IPS-18a (cell line): Measurements from ENCODE around the gene WASF2.
"Not testable (repeated sequence)": the region's sequence is repeated elsewhere in the genome, so short reads cannot be mapped to it uniquely, and the experiment has no call there.

Experiments used
- H3K27ac ChIP-seq: one replicate; pipeline ENCODE4 v1.5.1; 2013; ENCODE audit warnings: low read length
- H3K27me3 ChIP-seq: one replicate; pipeline ENCODE4 v1.6.1; 2013; ENCODE audit warnings: mild to moderate bottlenecking, low read length; ENCODE audit not compliant: control insufficient read depth, insufficient read depth
- H3K36me3 ChIP-seq: one replicate; pipeline ENCODE4 v1.6.1; 2013; ENCODE audit warnings: low read depth, low read length; ENCODE audit not compliant: control insufficient read depth
- H3K4me1 ChIP-seq: one replicate; pipeline ENCODE4 v1.6.1; 2013; ENCODE audit warnings: low read depth, low read length; ENCODE audit not compliant: control insufficient read depth
- H3K4me3 ChIP-seq: one replicate; pipeline ENCODE4 v1.5.1; 2013; ENCODE audit warnings: low read length
- H3K9ac ChIP-seq: one replicate; pipeline ENCODE4 v1.6.1; 2013; ENCODE audit warnings: mild to moderate bottlenecking, low read length, moderate library complexity
- H3K9me3 ChIP-seq: one replicate; pipeline ENCODE4 v1.6.1; 2013; ENCODE audit warnings: low read depth, low read length; ENCODE audit not compliant: control insufficient read depth

Gene WASF2

DNA sequence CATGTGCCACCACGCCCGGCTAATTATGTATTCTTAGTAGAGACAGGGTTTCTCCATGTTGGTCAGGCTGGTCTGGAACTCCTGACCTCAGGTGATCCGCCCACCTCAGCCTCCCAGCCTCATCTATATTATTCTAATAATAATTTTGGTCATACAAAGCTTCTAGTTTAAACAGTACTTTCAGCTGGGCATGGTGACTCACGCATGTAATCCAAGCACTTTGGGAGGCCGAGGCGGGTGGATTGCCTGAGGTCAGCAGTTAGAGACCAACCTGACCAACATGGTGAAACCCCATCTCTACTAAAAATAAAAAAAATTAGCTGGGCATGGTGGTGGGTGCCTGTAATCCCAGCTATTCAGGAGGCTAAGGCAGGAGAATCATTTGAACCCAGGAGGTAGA is 26.1 kb downstream of the WASF2 start:
- not testable (repeated sequence) for H3K27me3 ChIP-seq, H3K4me1 ChIP-seq, H3K27ac ChIP-seq, H3K4me3 ChIP-seq, H3K9ac ChIP-seq, H3K36me3 ChIP-seq, H3K9me3 ChIP-seq

DNA sequence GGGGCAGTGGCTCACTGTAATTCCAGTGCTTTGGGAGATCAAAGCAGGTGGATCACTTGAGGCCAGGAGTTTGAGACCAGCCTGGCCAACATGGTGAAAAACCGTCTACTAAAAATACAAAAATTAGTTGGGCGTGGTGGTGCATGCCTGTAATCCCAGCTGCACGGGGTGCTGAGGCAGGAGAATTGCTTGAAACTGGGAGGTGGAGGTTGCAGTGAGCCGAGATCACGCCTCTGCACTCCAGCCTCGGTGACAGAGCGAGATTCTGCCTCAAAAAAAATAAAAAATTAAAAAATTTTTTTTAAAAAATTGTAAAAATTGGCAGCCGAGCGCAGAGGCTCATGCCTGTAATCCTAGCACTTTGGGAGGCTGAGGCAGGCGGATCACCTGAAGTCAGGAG is 31.4 kb downstream of the WASF2 start:
- H3K27ac ChIP-seq, H3K9me3 ChIP-seq, H3K27me3 ChIP-seq, H3K9ac ChIP-seq, H3K4me1 ChIP-seq, H3K36me3 ChIP-seq, H3K4me3 ChIP-seq: not testable (repeated sequence)

DNA sequence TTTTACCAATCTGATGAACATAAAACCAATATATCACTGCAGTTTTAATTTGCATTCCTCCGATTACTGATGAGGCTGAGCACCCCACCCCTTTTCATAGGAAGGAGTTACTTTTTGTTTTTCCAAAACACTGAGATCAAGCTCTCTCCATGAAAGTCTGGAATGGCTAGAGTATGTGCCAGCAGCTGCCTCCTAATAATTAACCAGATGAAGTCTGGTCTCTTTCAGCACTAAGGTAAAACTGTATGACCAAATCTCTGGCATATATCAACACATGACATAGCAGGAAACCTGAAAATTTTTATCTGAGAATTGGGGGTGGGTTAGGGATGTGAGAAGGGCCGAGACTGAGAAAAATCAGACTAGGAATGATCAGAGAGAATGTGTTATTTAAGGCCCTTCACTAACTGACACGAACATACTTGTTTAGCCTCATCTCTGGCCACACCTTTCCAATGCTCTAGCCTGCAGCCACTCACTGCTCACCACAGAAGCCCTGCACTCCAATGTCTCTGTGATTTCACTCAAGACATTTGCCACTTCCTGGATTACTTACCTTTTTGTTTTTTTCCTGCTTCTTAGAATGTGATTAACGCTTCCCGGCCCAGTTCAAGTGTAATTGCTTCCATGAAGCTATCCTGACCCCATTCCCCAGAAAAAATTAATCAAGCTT is 34.7 kb downstream of the WASF2 start:
- H3K4me3 ChIP-seq = no peak overlapping the region
- H3K36me3 ChIP-seq = no peaks in the 10 kb centered on the region
- H3K9me3 ChIP-seq = no peaks in the 10 kb centered on the region
- peaks cover 5% of the 10 kb centered on the region for H3K4me1 ChIP-seq
- H3K27me3 ChIP-seq = no peaks in the 10 kb centered on the region
- H3K9ac ChIP-seq = no peak overlapping the region
- H3K27ac ChIP-seq = no peak overlapping the region

DNA sequence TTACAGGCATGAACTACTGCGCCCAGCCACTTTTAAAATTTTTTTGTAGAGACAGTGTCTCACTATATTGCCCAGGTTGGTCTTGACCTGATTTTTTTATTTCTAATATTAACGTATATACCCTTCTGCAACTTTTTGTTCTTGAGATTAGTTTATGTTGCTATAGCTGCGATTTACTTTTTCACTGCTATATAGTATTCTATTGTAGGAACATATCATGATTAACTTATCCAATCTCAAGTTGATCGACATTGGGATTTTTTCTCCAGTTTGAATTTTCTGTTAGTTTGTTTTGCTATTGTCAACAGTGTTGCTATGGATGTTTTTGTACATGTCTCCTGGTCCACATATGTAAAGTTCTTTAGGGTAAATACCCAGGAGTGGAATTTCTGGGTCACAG is 35.4 kb downstream of the WASF2 start:
- H3K27ac ChIP-seq = no peak overlapping the region
- no peaks in the 10 kb centered on the region for H3K36me3 ChIP-seq

DNA sequence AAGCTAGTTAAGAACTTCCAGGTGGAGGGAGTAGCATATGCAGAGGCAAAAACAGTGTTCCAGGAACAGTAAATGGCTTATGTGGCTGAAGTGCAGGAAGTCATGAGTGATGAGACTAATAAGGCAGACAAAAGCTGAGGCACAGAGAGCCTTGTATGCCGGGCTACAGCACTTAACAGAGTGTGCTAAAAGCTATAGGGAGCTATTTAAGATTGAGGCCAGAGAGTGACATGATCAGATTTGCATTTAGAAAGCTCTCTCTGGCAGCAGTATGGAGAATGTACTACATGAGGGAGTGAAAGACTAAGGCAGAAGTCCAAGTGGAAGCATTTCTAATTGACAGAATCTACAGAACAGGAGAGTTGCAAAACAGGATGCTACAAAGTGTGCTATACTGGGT is 38.6 kb downstream of the WASF2 start:
- Histone ChIP-seq H3K27ac (no peak overlapping the region), H3K9ac (no peak overlapping the region)

More for the DNA sequence above, 35.4 kb downstream of the WASF2 start:
- Histone ChIP-seq H3K9me3 (no peaks in the 10 kb centered on the region), H3K4me3 (no peak overlapping the region), H3K27me3 (no peaks in the 10 kb centered on the region), H3K9ac (no peak overlapping the region), H3K4me1 (peaks cover 5% of the 10 kb centered on the region)

DNA sequence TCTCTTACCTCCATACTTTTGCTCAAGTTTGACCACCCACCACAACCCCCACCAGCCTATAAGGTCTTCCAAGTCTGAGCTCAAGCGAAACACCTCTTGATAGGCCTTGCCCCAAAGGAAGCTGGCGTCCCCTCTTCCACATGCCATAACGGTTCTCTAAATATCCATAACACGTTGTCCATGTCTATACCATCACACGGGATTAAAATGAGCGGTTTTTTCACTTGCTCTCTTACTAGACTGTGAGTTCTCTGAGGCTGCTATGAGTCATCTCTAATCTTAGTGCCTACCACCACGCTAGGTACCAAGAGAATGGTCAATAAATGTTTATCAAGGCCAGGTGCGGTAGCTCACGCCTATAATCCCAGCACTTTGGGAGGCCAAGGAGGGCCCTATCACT is 41.0 kb downstream of the WASF2 start:
- H3K4me1 ChIP-seq = peaks cover 5% of the 10 kb centered on the region
- no peaks in the 10 kb centered on the region for H3K36me3 ChIP-seq
- H3K4me3 ChIP-seq = no peak overlapping the region
- no peak overlapping the region for H3K27ac ChIP-seq
- H3K27me3 ChIP-seq = no peaks in the 10 kb centered on the region
- no peaks in the 10 kb centered on the region for H3K9me3 ChIP-seq
- H3K9ac ChIP-seq = no peak overlapping the region

More for the DNA sequence above, 38.6 kb downstream of the WASF2 start:
- H3K4me3 ChIP-seq = no peak overlapping the region
- H3K9me3 ChIP-seq = no peaks in the 10 kb centered on the region
- H3K36me3 ChIP-seq = no peaks in the 10 kb centered on the region
- peaks cover 5% of the 10 kb centered on the region for H3K4me1 ChIP-seq
- no peaks in the 10 kb centered on the region for H3K27me3 ChIP-seq

DNA sequence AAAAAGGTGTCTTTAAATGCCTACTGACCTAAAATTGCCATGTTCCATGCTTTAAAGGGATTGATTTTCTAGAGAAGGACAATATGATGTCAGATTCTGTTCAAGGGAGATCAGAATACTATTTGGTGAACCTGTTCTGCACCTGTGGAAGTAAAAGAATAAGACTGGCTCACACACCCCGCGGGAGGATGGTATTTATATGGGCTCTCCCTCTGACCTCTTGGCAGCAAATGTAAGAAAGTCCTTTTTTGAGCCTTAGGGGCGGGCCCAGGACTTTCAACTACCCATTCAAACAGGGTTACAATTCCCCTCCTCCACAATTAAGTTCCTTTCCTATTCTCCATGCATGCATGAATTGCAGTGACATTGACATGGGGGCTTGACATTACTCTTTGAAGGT is 42.1 kb downstream of the WASF2 start:
- Histone ChIP-seq H3K27ac (no peak overlapping the region), H3K27me3 (no peaks in the 10 kb centered on the region), H3K4me1 (peaks cover 5% of the 10 kb centered on the region), H3K9ac (no peak overlapping the region), H3K4me3 (no peak overlapping the region), H3K9me3 (no peaks in the 10 kb centered on the region), H3K36me3 (no peaks in the 10 kb centered on the region)

DNA sequence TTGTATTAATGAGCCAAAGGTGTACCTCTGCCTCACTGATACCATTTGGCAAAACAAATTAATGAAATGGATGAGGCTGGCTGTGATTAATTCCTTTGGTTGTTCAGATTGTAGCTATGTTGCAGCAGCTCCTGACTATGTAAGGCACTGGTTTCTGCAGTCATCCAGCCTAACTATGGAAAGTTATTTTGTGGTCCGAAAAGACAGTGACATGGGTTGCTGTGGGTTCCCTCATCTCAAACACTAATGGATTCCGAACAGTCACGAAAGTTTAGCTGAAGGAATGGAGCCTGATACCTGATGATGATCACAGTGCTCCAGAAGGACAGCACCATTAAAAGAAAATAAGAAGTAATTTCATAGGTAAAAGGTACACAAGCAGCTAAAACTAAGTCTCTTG is 42.6 kb downstream of the WASF2 start:
- Histone ChIP-seq H3K4me1 (peaks cover 5% of the 10 kb centered on the region), H3K27ac (no peak overlapping the region), H3K27me3 (no peaks in the 10 kb centered on the region), H3K9ac (no peak overlapping the region), H3K4me3 (no peak overlapping the region), H3K9me3 (no peaks in the 10 kb centered on the region), H3K36me3 (no peaks in the 10 kb centered on the region)

DNA sequence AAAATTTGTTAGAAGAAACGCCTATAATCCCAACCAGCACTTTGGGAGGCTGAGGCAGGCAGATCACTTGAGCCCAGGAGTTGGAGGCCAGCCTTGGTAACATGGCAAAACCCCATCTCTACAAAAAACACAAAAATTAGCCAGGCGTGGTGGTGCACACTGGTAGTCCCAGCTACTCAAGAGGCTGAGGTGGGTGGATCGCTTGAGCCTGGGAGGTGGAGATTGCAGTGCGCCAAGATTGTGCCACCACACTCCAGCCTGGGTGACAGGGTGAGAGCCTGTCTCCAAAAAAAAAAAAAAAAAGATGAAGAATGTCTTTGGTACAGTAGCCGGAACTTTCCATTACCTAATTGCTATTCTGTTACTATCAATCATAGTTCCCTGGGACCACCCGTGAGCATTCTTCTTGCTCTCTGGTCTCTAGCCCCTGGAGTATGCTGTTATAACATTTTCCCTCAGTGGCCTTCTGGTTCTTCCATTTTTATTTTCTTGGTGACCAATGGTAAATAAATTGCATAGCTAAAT is 43.4 kb downstream of the WASF2 start:
- Histone ChIP-seq H3K36me3 (no peaks in the 10 kb centered on the region), H3K4me1 (peaks cover 4% of the 10 kb centered on the region), H3K27ac (no peak overlapping the region), H3K9ac (no peak overlapping the region), H3K9me3 (no peaks in the 10 kb centered on the region), H3K27me3 (no peaks in the 10 kb centered on the region), H3K4me3 (no peak overlapping the region)

DNA sequence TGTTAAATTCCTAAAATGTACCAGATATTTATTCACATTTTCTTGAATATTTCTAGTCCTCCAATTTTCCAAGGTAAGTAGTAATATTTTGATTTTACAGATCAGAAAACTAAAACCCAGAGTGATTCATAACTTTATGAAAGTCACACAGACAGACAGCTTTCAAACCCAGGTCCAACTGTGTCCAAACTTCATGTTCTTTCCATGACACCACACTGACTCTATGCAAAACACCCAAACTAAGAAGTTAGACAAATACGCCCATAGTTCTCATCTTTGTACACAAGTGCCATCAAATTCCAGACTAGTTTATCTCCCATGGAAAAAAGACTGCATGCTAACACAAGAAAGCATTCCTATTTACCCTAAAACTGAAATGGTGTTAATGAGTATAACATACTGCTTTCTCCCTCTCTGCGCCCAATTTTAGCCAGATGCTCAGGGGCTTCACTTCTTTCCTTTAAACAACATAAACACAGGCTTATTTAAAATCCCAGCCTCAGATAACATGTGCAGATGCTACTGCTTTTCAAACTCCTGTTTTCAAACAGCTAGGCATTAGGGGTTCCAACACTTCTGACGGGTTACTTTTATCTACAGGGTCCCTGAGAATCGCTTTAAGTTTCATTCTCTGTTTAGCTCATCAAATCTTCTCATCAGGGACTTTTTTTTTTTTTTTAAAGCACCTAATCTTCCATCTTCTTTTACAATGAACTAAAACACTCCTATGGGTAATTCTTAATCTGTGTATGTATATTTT is 44.6 kb downstream of the WASF2 start:
- Histone ChIP-seq H3K36me3 (no peaks in the 10 kb centered on the region), H3K4me1 (no peaks in the 10 kb centered on the region), H3K27ac (no peak overlapping the region), H3K9ac (no peak overlapping the region), H3K4me3 (no peak overlapping the region), H3K27me3 (no peaks in the 10 kb centered on the region), H3K9me3 (no peaks in the 10 kb centered on the region)

DNA sequence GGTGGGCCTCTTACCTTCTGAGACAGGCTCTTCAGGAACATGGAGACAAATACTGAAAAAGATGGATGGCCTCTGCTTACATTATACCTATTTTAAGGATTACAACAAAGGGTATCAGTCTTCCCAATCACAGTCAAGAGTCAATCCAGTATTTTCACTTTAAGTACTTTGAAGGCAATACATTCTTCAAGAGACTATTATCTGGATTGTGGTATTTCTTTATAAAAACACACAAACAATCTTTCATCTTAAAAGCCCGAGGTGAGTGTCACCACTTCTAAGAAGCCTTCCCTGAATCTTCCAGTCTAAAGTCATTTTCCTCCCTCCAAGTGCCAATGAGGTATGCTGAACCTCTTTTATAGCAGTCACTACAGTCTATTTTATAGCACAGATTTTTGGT is 45.3 kb downstream of the WASF2 start:
- Histone ChIP-seq H3K4me3 (no peak overlapping the region), H3K9me3 (no peaks in the 10 kb centered on the region), H3K27me3 (no peaks in the 10 kb centered on the region), H3K9ac (no peak overlapping the region), H3K4me1 (no peaks in the 10 kb centered on the region), H3K36me3 (no peaks in the 10 kb centered on the region), H3K27ac (no peak overlapping the region)

DNA sequence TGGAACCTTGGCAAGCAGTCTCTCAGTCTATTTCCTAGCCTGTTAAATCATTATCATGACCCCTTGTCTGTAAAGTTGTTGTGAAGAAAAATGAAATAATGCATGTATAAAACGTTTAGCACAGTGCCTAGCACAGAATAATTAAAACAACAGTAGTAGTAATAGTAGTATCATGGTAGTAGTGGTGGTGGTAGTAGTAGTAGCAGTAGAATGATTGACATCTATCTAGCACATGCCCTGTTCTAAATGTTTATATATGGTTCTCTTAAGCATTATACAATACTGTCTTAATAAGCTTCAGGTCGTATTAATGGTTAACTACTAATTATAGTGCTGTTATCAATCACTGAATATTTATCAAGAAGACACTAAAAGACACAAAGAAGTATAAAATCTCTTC is 50.8 kb downstream of the WASF2 start:
- no peaks in the 10 kb centered on the region for H3K27me3 ChIP-seq
- H3K27ac ChIP-seq = no peak overlapping the region
- H3K9ac ChIP-seq = no peak overlapping the region
- peaks cover 26% of the 10 kb centered on the region for H3K4me1 ChIP-seq
- H3K36me3 ChIP-seq = no peaks in the 10 kb centered on the region
- H3K4me3 ChIP-seq = no peak overlapping the region
- H3K9me3 ChIP-seq = no peaks in the 10 kb centered on the region
